Uterus (tissue), 2 donors: ENCODE results near the gene ARHGEF4.

Experiments
- CTCF ChIP-seq, 4 experiments: fragments of 200-600 bp in 2 of 4; fragments of 450-650 bp in 2 of 4; sonication (generic) in 2 of 4; IDR thresholded peaks; one replicate each; pipeline ENCODE4 v1.5.1; 2016 to 2019; ENCODE audit warnings: antibody characterized with exemption in 4 of 4, mild to moderate bottlenecking in 2 of 4, moderate library complexity in 1 of 4
- POLR2A ChIP-seq, 2 donors: fragments of 450-650 bp; IDR thresholded peaks; one replicate each; pipeline ENCODE4 v1.6.1; 2016; ENCODE audit warnings: antibody characterized with exemption in 2 of 2, mild to moderate bottlenecking in 1 of 2, moderate library complexity in 1 of 2

GRCh38 chr2:131026919-131027318 lies 190.2 kb downstream of the ARHGEF4 start:
- TF ChIP-seq CTCF (IDR thresholded peaks at IDR 0.05): no peak
- TF ChIP-seq POLR2A (IDR thresholded peaks at IDR 0.05): no peak
